NCI-H2196 (cell line): Measurements from ENCODE around the gene VIT.
A peak's percentile ranks its signal among the peaks of the same experiment; 100 is the strongest.

Source experiments
- DNase-seq: peaks from one replicate; lab custom pipeline; 2025; ENCODE audit not compliant: unreplicated experiment; lab: John Stamatoyannopoulos, UW

Gene VIT

GRCh38 chr2:36708041-36708741 is 11.7 kb downstream of the VIT start:
- no peak for DNase-seq

- DNase-seq, result no peak
Observed at GRCh38 chr2:36710858-36711515, 14.5 kb downstream of the VIT start.

GRCh38 chr2:36711741-36712314 is 15.3 kb downstream of the VIT start:
- DNase-seq, result no peak

- no peak for DNase-seq
Observed at GRCh38 chr2:36713310-36713709, 16.8 kb downstream of the VIT start.

- DNase-seq, result no peak
Observed at GRCh38 chr2:36716111-36716510, 19.6 kb downstream of the VIT start.

GRCh38 chr2:36717603-36718266 is 21.2 kb downstream of the VIT start:
- DNase-seq, result no peak

GRCh38 chr2:36727550-36727949 is 31.0 kb downstream of the VIT start:
- no peak for DNase-seq

- DNase-seq, result no peak
Observed at GRCh38 chr2:36729067-36729466, 32.6 kb downstream of the VIT start.

GRCh38 chr2:36731941-36732672 is 35.6 kb downstream of the VIT start:
- peak; percentile 7 for DNase-seq

GRCh38 chr2:36732673-36733036 is 36.1 kb downstream of the VIT start:
- DNase-seq, result no peak

- no peak for DNase-seq
Observed at GRCh38 chr2:36733215-36733614, 36.7 kb downstream of the VIT start.

- DNase-seq, result no peak
Observed at GRCh38 chr2:36734304-36734703, 37.8 kb downstream of the VIT start.

GRCh38 chr2:36737131-36737750 is 40.7 kb downstream of the VIT start:
- DNase-seq, result no peak

- DNase-seq, result no peak
Observed at GRCh38 chr2:36740061-36740460, 43.6 kb downstream of the VIT start.

GRCh38 chr2:36741188-36741837 is 44.8 kb downstream of the VIT start:
- no peak for DNase-seq

- no peak for DNase-seq
Observed at GRCh38 chr2:36743954-36744353, 47.4 kb downstream of the VIT start.

GRCh38 chr2:36748166-36748565 is 51.7 kb downstream of the VIT start:
- DNase-seq, result no peak

GRCh38 chr2:36750101-36750500 is 53.6 kb downstream of the VIT start:
- no peak for DNase-seq

- no peak for DNase-seq
Observed at GRCh38 chr2:36753706-36754221, 57.3 kb downstream of the VIT start.

GRCh38 chr2:36754578-36754977 is 58.1 kb downstream of the VIT start:
- DNase-seq, result no peak
